Cardiac fibroblast (primary cell): ENCODE data around the gene ARHGAP23.
"Not testable (repeated sequence)": the region's sequence is repeated elsewhere in the genome, so short reads cannot be mapped to it uniquely, and the experiment has no call there.

Experiments
- DNase-seq, 2 donors: peaks; one replicate each; pipeline versions ENCODE4 v3.0.0 to v3.0.0-alpha.2; 2010; ENCODE audit warnings: low read depth in 2 of 2
- H3K4me3 ChIP-seq, 2 donors: replicated peaks in 1 of 2; 1 replicate in 1 of 2; 2 replicates in 1 of 2; pipeline ENCODE4 v1.5.1; 2011; ENCODE audit warnings: low read depth in 2 of 2, low read length in 2 of 2, mild to moderate bottlenecking in 2 of 2, moderate library complexity in 1 of 2
- CTCF ChIP-seq: IDR thresholded peaks from one replicate; pipeline ENCODE4 v1.5.1; 2011; ENCODE audit warnings: low read depth, mild to moderate bottlenecking, low read length, inconsistent platforms

ARHGAP23 gene

GRCh38 chr17:38503286-38503913 lies 75.1 kb downstream of the ARHGAP23 start:
- H3K4me3 ChIP-seq, DNase-seq: not testable (repeated sequence)

- no peak for DNase-seq
- TF ChIP-seq CTCF: no peak
Observed at GRCh38 chr17:38504216-38504615, 76.0 kb downstream of the ARHGAP23 start.

GRCh38 chr17:38507436-38507835 lies 79.2 kb downstream of the ARHGAP23 start:
- no peak for TF ChIP-seq CTCF
- peak; percentile 8 to 10 for DNase-seq
- no peak overlapping the region for H3K4me3 ChIP-seq

More at GRCh38 chr17:38504216-38504615, 76.0 kb downstream of the ARHGAP23 start:
- no peak overlapping the region for H3K4me3 ChIP-seq

- TF ChIP-seq CTCF: no peak
- DNase-seq: peak in 1 of 2 donors; percentile 7
- H3K4me3 ChIP-seq: no peak overlapping the region
Observed at GRCh38 chr17:38507921-38508569, 79.8 kb downstream of the ARHGAP23 start.

GRCh38 chr17:38508570-38508950 lies 80.3 kb downstream of the ARHGAP23 start:
- DNase-seq: peak; percentile 5 to 15
- no peak overlapping the region for H3K4me3 ChIP-seq
- TF ChIP-seq CTCF: no peak

- peak; percentile 93 to 96 for DNase-seq
- peak overlapping the region in 1 of 2 donors; percentile 21 for H3K4me3 ChIP-seq
- TF ChIP-seq CTCF: peak; percentile 91
Observed at GRCh38 chr17:38508954-38509771, 80.9 kb downstream of the ARHGAP23 start.
